ACC112 (cell line): ENCODE data around the gene ERCC6.

Experiments
- H2AFZ ChIP-seq: fragments of 200-600 bp; sonication (generic); one replicate; pipeline ENCODE4 v1.6.0; 2017; ENCODE audit warnings: antibody characterized with exemption, low read length; ENCODE audit not compliant: unreplicated experiment
- H3K27ac ChIP-seq: fragments of 200-600 bp; sonication (generic); 2 replicates; pipeline ENCODE4 v1.5.1; 2014; ENCODE audit warnings: low read depth, mild to moderate bottlenecking, antibody characterized with exemption, low read length, moderate library complexity
- H3K27me3 ChIP-seq: fragments of 200-600 bp; sonication (generic); 2 replicates; pipeline ENCODE4 v1.6.1; 2014; ENCODE audit warnings: mild to moderate bottlenecking, antibody characterized with exemption, low read length, moderate library complexity, mixed read lengths; ENCODE audit not compliant: insufficient read depth
- H3K36me3 ChIP-seq: fragments of 200-600 bp; sonication (generic); 2 replicates; pipeline ENCODE4 v1.6.1; 2016; ENCODE audit warnings: mild to moderate bottlenecking, antibody characterized with exemption, low read length, moderate library complexity, mixed read lengths; ENCODE audit not compliant: insufficient read depth
- H3K4me1 ChIP-seq: fragments of 200-600 bp; sonication (generic); one replicate; pipeline ENCODE4 v1.6.1; 2016; ENCODE audit warnings: low read length, mixed read lengths; ENCODE audit not compliant: insufficient read depth, unreplicated experiment, control insufficient read depth
- H3K4me3 ChIP-seq: fragments of 200-600 bp; sonication (generic); 2 replicates; pipeline ENCODE4 v1.5.1; 2014; ENCODE audit warnings: mild to moderate bottlenecking, low read depth, low read length
- H3K79me2 ChIP-seq: fragments of 200-600 bp; sonication (generic); one replicate; pipeline ENCODE4 v1.6.0; 2016; ENCODE audit warnings: low read length; ENCODE audit not compliant: control insufficient read depth, unreplicated experiment, insufficient read depth

ERCC6 gene

DNA sequence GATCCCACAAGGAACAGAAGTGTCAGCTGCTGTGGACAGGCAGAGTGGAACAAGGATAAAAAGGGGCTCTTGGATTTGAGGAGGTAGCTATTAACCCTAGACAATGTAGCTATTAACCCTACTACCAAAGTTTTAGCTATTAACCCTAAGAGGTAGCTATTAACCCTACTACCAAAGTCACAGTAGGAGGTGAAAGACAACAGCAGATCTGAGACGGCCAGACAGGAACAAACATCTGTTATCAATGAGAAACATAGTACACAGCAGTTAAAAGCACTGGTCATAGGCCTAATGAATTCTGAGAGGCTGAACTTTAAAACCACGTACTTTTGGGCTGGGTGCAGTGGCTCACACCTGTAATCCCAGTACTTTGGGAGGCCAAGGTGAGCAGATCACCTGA lies 11.9 kb downstream of the ERCC6 start:
- Histone ChIP-seq H3K4me3 (no peak overlapping the region), H3K27ac (no peak overlapping the region), H3K4me1 (no peaks in the 10 kb centered on the region), H3K27me3 (no peaks in the 10 kb centered on the region), H3K79me2 (peaks cover 28% of the 10 kb centered on the region), H3K36me3 (peaks cover 47% of the 10 kb centered on the region), H2AFZ (no peak overlapping the region)

DNA sequence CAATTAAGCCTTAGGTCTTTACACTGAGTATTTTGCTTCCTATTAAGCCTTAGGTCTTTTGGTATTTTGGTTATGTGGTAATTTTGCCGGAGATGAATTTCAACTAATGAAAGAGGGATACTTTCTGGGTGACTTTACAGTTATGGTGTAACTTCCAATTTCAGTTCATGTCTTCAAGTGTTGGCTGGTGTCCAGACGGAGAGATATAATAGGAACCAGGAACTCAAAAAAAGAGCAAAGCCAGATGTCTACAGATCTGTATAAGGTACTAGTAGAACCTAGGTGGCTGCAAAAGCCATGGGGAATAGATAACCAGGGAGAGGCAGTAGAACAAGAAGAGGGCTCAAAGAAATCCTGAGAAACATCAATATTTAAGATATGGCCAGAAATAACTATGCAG lies 12.3 kb downstream of the ERCC6 start:
- no peaks in the 10 kb centered on the region for H3K27me3 ChIP-seq
- H3K4me1 ChIP-seq = no peaks in the 10 kb centered on the region
- H3K27ac ChIP-seq = no peak overlapping the region
- peaks cover 28% of the 10 kb centered on the region for H3K79me2 ChIP-seq
- peaks cover 50% of the 10 kb centered on the region for H3K36me3 ChIP-seq
- H2AFZ ChIP-seq = no peak overlapping the region
- H3K4me3 ChIP-seq = no peak overlapping the region

GRCh38 chr10:49524496-49524895 lies 14.4 kb downstream of the ERCC6 start:
- Histone ChIP-seq H3K36me3 (peaks cover 37% of the 10 kb centered on the region), H3K79me2 (peaks cover 22% of the 10 kb centered on the region), H3K4me1 (no peaks in the 10 kb centered on the region), H3K27ac (no peak overlapping the region), H3K4me3 (no peak overlapping the region), H2AFZ (no peak overlapping the region), H3K27me3 (no peaks in the 10 kb centered on the region)

- Histone ChIP-seq H2AFZ (no peak overlapping the region), H3K4me3 (no peak overlapping the region), H3K36me3 (peaks cover 37% of the 10 kb centered on the region), H3K27ac (no peak overlapping the region), H3K27me3 (no peaks in the 10 kb centered on the region), H3K79me2 (peaks cover 21% of the 10 kb centered on the region), H3K4me1 (no peaks in the 10 kb centered on the region)
Measured at GRCh38 chr10:49523301-49523700, 15.6 kb downstream of the ERCC6 start.

DNA sequence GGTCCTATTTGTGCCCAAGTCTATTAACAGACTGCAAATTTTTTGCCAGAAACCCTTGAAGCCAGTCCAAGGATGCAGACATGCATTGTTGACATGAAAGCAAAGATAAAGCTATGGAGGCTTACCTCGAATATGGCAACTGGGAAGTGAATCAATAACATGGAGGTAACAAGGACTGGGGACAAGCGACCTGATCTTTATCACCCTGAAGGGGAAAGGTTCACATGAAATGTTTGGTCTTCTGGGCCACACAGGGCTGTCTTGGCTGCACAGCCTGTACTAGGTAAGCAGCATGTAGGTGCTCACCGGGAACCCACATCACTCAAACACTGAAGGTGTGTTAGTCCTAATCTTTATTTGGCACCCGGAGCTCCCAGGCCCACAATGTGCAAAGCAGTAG lies 17.9 kb downstream of the ERCC6 start:
- Histone ChIP-seq H3K4me1 (no peaks in the 10 kb centered on the region), H3K79me2 (peaks cover 26% of the 10 kb centered on the region), H3K27me3 (no peaks in the 10 kb centered on the region), H3K4me3 (no peak overlapping the region), H3K27ac (no peak overlapping the region), H3K36me3 (peaks cover 24% of the 10 kb centered on the region), H2AFZ (no peak overlapping the region)

GRCh38 chr10:49520122-49520775 lies 18.7 kb downstream of the ERCC6 start:
- H3K4me3 ChIP-seq = no peak overlapping the region
- peaks cover 28% of the 10 kb centered on the region for H3K36me3 ChIP-seq
- no peak overlapping the region for H3K27ac ChIP-seq
- H3K79me2 ChIP-seq = peaks cover 29% of the 10 kb centered on the region
- no peak overlapping the region for H2AFZ ChIP-seq
- no peaks in the 10 kb centered on the region for H3K27me3 ChIP-seq
- no peaks in the 10 kb centered on the region for H3K4me1 ChIP-seq

- H2AFZ ChIP-seq = no peak overlapping the region
- no peaks in the 10 kb centered on the region for H3K4me1 ChIP-seq
- H3K27me3 ChIP-seq = no peaks in the 10 kb centered on the region
- no peak overlapping the region for H3K4me3 ChIP-seq
- no peak overlapping the region for H3K27ac ChIP-seq
- peaks cover 31% of the 10 kb centered on the region for H3K79me2 ChIP-seq
- H3K36me3 ChIP-seq = peaks cover 28% of the 10 kb centered on the region
Measured at GRCh38 chr10:49519717-49520116, 19.2 kb downstream of the ERCC6 start.

- Histone ChIP-seq H3K27me3 (no peaks in the 10 kb centered on the region), H3K4me1 (no peaks in the 10 kb centered on the region), H2AFZ (no peak overlapping the region), H3K4me3 (no peak overlapping the region), H3K36me3 (peaks cover 26% of the 10 kb centered on the region), H3K79me2 (peaks cover 31% of the 10 kb centered on the region), H3K27ac (no peak overlapping the region)
Measured at GRCh38 chr10:49518982-49519578, 19.8 kb downstream of the ERCC6 start.

DNA sequence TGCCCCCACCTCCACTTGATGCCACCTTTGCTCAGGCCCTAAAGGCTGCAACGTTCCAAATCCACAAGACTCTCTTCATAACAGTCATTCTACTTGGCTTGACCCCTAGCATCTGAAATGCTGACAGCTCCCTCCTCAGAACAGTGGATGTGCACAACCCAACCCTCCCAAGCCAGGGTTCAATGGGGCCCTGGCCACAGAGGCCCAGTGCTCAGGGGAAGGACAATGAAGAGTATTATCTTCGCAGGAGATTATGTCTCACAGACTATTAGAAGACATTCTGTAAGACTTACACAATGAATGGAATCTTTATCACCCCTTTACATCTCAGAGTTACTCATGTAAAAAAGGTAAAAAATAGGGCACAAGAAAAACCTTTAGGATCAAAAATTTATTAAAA lies 20.4 kb downstream of the ERCC6 start:
- Histone ChIP-seq H3K27ac (no peak overlapping the region), H2AFZ (no peak overlapping the region), H3K79me2 (peaks cover 31% of the 10 kb centered on the region), H3K4me3 (no peak overlapping the region), H3K27me3 (no peaks in the 10 kb centered on the region), H3K4me1 (no peaks in the 10 kb centered on the region), H3K36me3 (peaks cover 26% of the 10 kb centered on the region)

GRCh38 chr10:49516216-49516970 lies 22.5 kb downstream of the ERCC6 start:
- Histone ChIP-seq H3K4me3 (no peak overlapping the region), H3K36me3 (peaks cover 16% of the 10 kb centered on the region; the same call in 1 of the 2 replicates), H3K27ac (no peak overlapping the region), H3K79me2 (peaks cover 24% of the 10 kb centered on the region), H2AFZ (no peak overlapping the region), H3K4me1 (no peaks in the 10 kb centered on the region), H3K27me3 (no peaks in the 10 kb centered on the region)
